Pulmonary artery endothelial cell (primary cell): ENCODE data around the gene ITGAD. TPM values are rescaled to one million over a fixed set of nuclear protein-coding genes. Genes with fewer than 3 reads are reported as not detected.
"Not testable (repeated sequence)": the region's sequence is repeated elsewhere in the genome, so short reads cannot be mapped to it uniquely, and the experiment has no call there.

ENCODE experiments used
- DNase-seq: peaks from one replicate; pipeline ENCODE4 v3.0.0-alpha.2; 2011; ENCODE audit warnings: low read depth, low spot score
- total RNA-seq: library from RNA; depleted of rRNA; stranded (reverse); fragments of >200 nt; gene quantifications from 2 replicates; pipeline ENCODE4 v1.2.3, GENCODE V29; 2014

ITGAD gene
- total RNA-seq, 1 donor from 2014 or later: not detected

GRCh38 chr16:31403590-31404352, 10.6 kb downstream of the ITGAD start:
- no peak for DNase-seq

GRCh38 chr16:31404353-31405064, 11.4 kb downstream of the ITGAD start:
- DNase-seq: no peak

- no peak for DNase-seq
These were observed 14.3 kb downstream of the ITGAD start for GRCh38 chr16:31407406-31407805.

GRCh38 chr16:31409433-31409832, 16.3 kb downstream of the ITGAD start:
- DNase-seq: no peak

- DNase-seq: no peak
These were observed 16.9 kb downstream of the ITGAD start for GRCh38 chr16:31410082-31410481.

GRCh38 chr16:31411024-31411844, 18.1 kb downstream of the ITGAD start:
- DNase-seq: no peak

GRCh38 chr16:31412750-31413149, 19.6 kb downstream of the ITGAD start:
- no peak for DNase-seq

GRCh38 chr16:31413381-31413780, 20.2 kb downstream of the ITGAD start:
- DNase-seq: no peak

- no peak for DNase-seq
These were observed 20.8 kb downstream of the ITGAD start for GRCh38 chr16:31413943-31414342.

- DNase-seq: no peak
These were observed 21.6 kb downstream of the ITGAD start for GRCh38 chr16:31414706-31415105.

- no peak for DNase-seq
These were observed 23.2 kb downstream of the ITGAD start for GRCh38 chr16:31416371-31416770.

GRCh38 chr16:31417036-31417435, 23.9 kb downstream of the ITGAD start:
- not testable (repeated sequence) for DNase-seq

GRCh38 chr16:31417916-31418315, 24.8 kb downstream of the ITGAD start:
- DNase-seq: no peak

- no peak for DNase-seq
These were observed 26.9 kb downstream of the ITGAD start for GRCh38 chr16:31420037-31420436.

GRCh38 chr16:31421587-31421986, 28.5 kb downstream of the ITGAD start:
- no peak for DNase-seq

GRCh38 chr16:31423241-31423640, 30.1 kb downstream of the ITGAD start:
- DNase-seq: no peak

- no peak for DNase-seq
These were observed 30.7 kb downstream of the ITGAD start for GRCh38 chr16:31423801-31424200.

- DNase-seq: no peak
These were observed 34.5 kb downstream of the ITGAD start for GRCh38 chr16:31427441-31428278.

GRCh38 chr16:31428279-31428597, 35.1 kb downstream of the ITGAD start, which contains the start of gene COX6A2:
Gene COX6A2 (minus strand): TSS chr16:31428360. CDS start chr16:31428325, 35 bp downstream.
- DNase-seq: no peak

GRCh38 chr16:31428638-31429247, 35.6 kb downstream of the ITGAD start:
- DNase-seq: no peak

- DNase-seq: no peak
These were observed 36.2 kb downstream of the ITGAD start for GRCh38 chr16:31429314-31429713.
